Stomach (tissue), 9 donors: ENCODE results near the gene DOCK6. TPM values are rescaled to one million over a fixed set of nuclear protein-coding genes. Genes with fewer than 3 reads are reported as not detected.
A peak's percentile ranks its signal among the peaks of the same experiment; 100 is the strongest.

ENCODE experiments used
- DNase-seq, 2 donors: peaks; one replicate each; pipeline versions ENCODE4 v3.0.0 to v3.0.0-alpha.2; 2013 to 2019
- H3K27ac ChIP-seq, 5 donors: fragments of 200-600 bp in 4 of 5; sonication (generic) in 4 of 5; one replicate each; pipeline ENCODE4 v1.5.1; 2013 to 2019; ENCODE audit warnings: mild to moderate bottlenecking in 1 of 5, moderate library complexity in 1 of 5
- H3K27me3 ChIP-seq, 3 donors: fragments of 200-600 bp; sonication (generic); one replicate each; pipeline ENCODE4 v1.5.1; 2017 to 2019; ENCODE audit warnings: mixed run types in 1 of 3
- H3K36me3 ChIP-seq, 4 donors: fragments of 200-600 bp; sonication (generic); 1 replicate in 3 of 4; 2 replicates in 1 of 4; pipeline ENCODE4 v1.5.1; 2016 to 2019
- H3K4me1 ChIP-seq, 4 donors: fragments of 200-600 bp; sonication (generic); one replicate each; pipeline ENCODE4 v1.5.1; 2016 to 2019
- H3K4me3 ChIP-seq, 4 donors: fragments of 200-600 bp; sonication (generic) in 3 of 4; one replicate each; pipeline ENCODE4 v1.5.1; 2016 to 2019; ENCODE audit warnings: mild to moderate bottlenecking in 1 of 4
- H3K9me3 ChIP-seq, 4 donors: fragments of 200-600 bp; sonication (generic); one replicate each; pipeline ENCODE4 v1.5.1; 2016 to 2019
- EP300 ChIP-seq: sonication (generic); formaldehyde crosslinking; IDR thresholded peaks from one replicate; pipeline ENCODE4 v1.6.1; 2017; ENCODE audit warnings: antibody characterized with exemption
- POLR2A ChIP-seq, 4 donors: fragments of 450-650 bp; IDR thresholded peaks; one replicate each; pipeline ENCODE4 v1.6.1; 2016; ENCODE audit warnings: antibody characterized with exemption in 4 of 4, control low read depth in 2 of 4, mild to moderate bottlenecking in 1 of 4, moderate library complexity in 1 of 4
- POLR2AphosphoS5 ChIP-seq, 3 donors: sonication (generic); formaldehyde crosslinking; IDR thresholded peaks; one replicate each; pipeline ENCODE4 v1.6.1; 2016; ENCODE audit warnings: antibody characterized with exemption in 3 of 3
- WGBS, 5 donors: extraction: QIAGEN DNeasy Blood & Tissue Kit in 3 of 5; methylation state at CpG; one replicate each; pipeline versions ENCODE4 v1.1.5 to v1.1.7; 2013 to 2018; 5-methylcytosine and 5-hydroxymethylcytosine counted together
- intact Hi-C: fragments of 100-400 bp; cut with DNase I; formaldehyde crosslinking; loops from one replicate; pipeline ENCODE4 v1.15.1; 2023; ENCODE audit warnings: low total_unique reads
- polyA plus RNA-seq, 3 donors: library from polyadenylated mRNA; stranded (reverse); fragments of 200-250 nt; gene quantifications; one replicate each; pipeline ENCODE4 v1.2.3, GENCODE V29; 2013
- total RNA-seq, 5 donors: library from RNA; depleted of rRNA; stranded (reverse); fragments of >200 nt; gene quantifications; one replicate each; pipeline versions ENCODE4 v1.1.0 to v1.2.3, GENCODE V29; 2014 to 2016
- TF ChIP-seq, protein P1 (sequence below), 7 experiments: fragments of 450-650 bp in 4 of 7; fragments of 200-600 bp in 3 of 7; sonication (generic) in 3 of 7; IDR thresholded peaks; one replicate each; pipeline ENCODE4 v1.5.1; 2016 to 2019; ENCODE audit warnings: antibody characterized with exemption in 7 of 7, control low read depth in 2 of 7, mild to moderate bottlenecking in 1 of 7
- donor health status: healthy with polysubstance abuse.
- donor health status: Bipolar disorder and iron deficiency.
- donor health status: healthy.

Gene DOCK6
- total and polyA plus RNA-seq, 8 donors = 21.4 to 243 (median 58.9) TPM

DNA sequence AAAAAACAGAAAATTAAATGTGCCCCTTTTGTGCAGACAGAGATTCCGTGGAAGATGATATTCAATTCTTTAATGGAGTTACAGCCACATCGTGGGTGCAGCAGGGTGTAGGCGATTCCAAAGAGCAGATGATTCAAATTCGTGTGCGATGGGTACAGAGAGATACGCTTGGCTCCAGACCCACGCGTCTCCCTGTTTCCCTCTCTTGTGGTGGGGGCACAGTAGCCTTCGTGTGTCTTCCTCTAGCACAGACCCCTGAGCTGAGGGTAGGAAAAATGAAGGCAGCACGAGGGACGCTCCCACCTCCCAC, 38.4 kb upstream of the DOCK6 start:
- Histone ChIP-seq H3K4me1 (peaks cover 0 to 14% (median 0%) of the 10 kb centered on the region in 4 donors), H3K27ac (no peak overlapping the region), H3K9me3 (no peaks in the 10 kb centered on the region), H3K4me3 (no peak overlapping the region), H3K36me3 (no peaks in the 10 kb centered on the region), H3K27me3 (no peaks in the 10 kb centered on the region)
- TF ChIP-seq POLR2A (IDR thresholded peaks at IDR 0.05) = no peak
- TF ChIP-seq EP300 = no peak
- TF ChIP-seq, protein P1, sequence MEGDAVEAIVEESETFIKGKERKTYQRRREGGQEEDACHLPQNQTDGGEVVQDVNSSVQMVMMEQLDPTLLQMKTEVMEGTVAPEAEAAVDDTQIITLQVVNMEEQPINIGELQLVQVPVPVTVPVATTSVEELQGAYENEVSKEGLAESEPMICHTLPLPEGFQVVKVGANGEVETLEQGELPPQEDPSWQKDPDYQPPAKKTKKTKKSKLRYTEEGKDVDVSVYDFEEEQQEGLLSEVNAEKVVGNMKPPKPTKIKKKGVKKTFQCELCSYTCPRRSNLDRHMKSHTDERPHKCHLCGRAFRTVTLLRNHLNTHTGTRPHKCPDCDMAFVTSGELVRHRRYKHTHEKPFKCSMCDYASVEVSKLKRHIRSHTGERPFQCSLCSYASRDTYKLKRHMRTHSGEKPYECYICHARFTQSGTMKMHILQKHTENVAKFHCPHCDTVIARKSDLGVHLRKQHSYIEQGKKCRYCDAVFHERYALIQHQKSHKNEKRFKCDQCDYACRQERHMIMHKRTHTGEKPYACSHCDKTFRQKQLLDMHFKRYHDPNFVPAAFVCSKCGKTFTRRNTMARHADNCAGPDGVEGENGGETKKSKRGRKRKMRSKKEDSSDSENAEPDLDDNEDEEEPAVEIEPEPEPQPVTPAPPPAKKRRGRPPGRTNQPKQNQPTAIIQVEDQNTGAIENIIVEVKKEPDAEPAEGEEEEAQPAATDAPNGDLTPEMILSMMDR (IDR thresholded peaks at IDR 0.05) = no peak
- no peak for TF ChIP-seq POLR2AphosphoS5 (IDR thresholded peaks at IDR 0.05)
- no peak for DNase-seq
- intact Hi-C loops = no loop called here
- WGBS, 5 donors = 87 to 92% (median 90%) methylated on average over 11 of the region's 11 CpGs

DNA sequence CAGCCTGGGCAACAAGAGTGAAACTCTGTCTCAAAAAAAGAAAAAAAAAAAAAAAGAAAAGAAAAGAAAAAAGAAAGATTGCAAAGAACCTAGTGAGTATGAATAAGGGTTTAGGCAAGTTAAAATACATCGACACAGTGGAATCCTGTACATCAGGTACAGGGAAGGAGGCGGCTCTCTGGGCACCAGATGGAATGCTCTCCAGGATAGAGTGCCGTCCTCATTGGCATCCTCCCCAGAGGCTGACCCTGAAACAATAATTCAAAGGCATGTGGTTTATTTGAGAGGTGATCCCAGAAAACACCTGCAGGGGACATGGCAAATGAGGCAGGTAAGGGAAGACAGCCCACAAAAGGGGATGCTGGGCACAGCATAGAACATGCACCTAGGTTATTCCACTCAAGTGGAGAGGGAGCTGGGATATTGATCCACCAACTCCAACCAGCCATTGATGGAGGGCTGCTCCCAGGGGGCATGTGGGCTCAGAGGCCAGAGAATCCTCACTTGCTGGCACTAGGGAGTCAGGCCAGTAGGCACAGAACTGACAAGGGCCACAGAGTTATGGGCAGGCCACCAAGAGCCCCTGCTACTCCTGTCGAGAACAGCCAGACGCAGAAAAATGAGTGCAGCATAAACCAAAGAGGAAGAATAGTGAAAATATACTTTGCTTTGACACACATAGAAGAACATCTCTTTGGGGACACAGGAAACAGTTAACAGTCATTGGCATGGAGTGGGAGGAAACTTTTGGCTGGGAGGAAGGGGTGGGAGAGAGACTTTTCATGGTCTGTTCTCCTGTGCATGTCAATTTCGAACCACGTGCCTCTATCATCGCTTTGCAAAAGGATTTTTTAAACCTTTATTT, 37.9 kb upstream of the DOCK6 start:
- no peaks in the 10 kb centered on the region for H3K27me3 ChIP-seq
- peaks cover 0 to 19% (median 0%) of the 10 kb centered on the region in 4 donors for H3K4me1 ChIP-seq
- H3K4me3 ChIP-seq = no peak overlapping the region
- H3K36me3 ChIP-seq = no peaks in the 10 kb centered on the region
- intact Hi-C loops = loop anchor here (10.0 kb wide), 1 partner anchor 145 kb away; no protein-coding TSS in a partner anchor
- no peak overlapping the region for H3K27ac ChIP-seq
- WGBS, 5 donors = 78 to 88% (median 82%) methylated on average over 8 of the region's 8 CpGs
- no peak for DNase-seq
- H3K9me3 ChIP-seq = no peaks in the 10 kb centered on the region
- TF ChIP-seq, protein P1 (IDR thresholded peaks at IDR 0.05) = no peak
- TF ChIP-seq POLR2AphosphoS5 (IDR thresholded peaks at IDR 0.05) (no peak), EP300 (no peak), POLR2A (IDR thresholded peaks at IDR 0.05) (no peak)

DNA sequence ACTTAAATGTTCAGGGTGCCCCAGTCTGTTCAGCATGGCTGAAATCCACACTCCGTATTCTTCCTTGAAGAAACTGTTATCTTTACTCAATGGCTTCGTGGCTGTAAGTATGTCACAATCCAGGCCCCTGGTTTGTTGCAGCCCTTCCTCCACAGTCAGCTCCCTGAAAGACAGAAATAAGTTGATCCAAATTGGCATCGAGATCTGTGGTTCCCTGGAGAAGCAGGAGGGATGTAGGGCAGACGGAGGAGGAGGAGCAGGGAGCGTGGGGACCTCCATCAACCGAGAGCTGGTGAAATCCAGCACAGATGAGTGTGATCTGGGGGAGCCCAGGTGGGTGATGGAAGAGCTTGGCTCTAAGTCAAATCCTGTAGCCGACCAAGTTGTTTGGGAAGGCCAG, 33.9 kb upstream of the DOCK6 start:
- intact Hi-C loops = loop anchor here (10.0 kb wide), 1 partner anchor 149 kb away; no protein-coding TSS in a partner anchor
- Histone ChIP-seq H3K9me3 (no peaks in the 10 kb centered on the region), H3K4me3 (no peak overlapping the region), H3K27me3 (no peaks in the 10 kb centered on the region), H3K4me1 (peaks cover 0 to 41% (median 10%) of the 10 kb centered on the region in 4 donors), H3K27ac (peak overlapping the region in 3 of 5 donors; percentile 40 to 52 (median 49)), H3K36me3 (no peaks in the 10 kb centered on the region)
- TF ChIP-seq POLR2AphosphoS5 (IDR thresholded peaks at IDR 0.05) = no peak
- TF ChIP-seq, protein P1 (IDR thresholded peaks at IDR 0.05) = no peak
- no peak for TF ChIP-seq POLR2A (IDR thresholded peaks at IDR 0.05)
- no peak for TF ChIP-seq EP300
- DNase-seq = no peak
- 46 to 58% (median 51%) methylated on average over 7 of the region's 7 CpGs for WGBS, 5 donors

DNA sequence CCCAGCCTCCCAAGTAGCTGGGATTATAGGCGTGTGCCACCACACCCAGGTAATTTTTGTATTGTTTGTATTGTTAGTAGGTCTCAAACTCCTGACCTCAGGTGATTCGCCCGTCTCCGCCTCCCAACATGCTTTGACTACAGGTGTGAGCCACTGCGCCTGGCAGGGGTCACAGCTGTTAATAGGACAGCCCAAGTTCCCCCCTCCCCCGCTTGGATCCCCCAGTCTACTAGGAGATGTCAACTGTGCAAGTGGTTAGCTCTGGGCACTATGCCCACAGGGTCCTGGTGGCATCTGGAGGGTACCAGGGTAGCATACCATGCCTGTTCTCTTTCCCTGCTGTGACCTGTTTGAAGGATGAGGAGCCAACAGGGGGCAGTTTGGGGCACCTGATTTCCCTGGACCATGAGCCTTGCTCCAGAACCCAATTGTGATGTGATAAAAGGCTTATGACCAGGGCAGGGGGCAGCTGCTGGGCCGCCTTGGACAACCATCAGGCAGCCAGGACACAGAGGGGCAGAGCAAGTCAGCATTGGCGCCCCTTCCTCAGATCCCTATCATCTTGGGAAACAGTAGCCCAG, 33.4 kb upstream of the DOCK6 start, which contains the start of gene TSPAN16:
TSS of gene TSPAN16 (plus strand) at position 496 of the 581 bp plus-strand sequence. CDS start 138 bp downstream, outside the sequence.
- intact Hi-C loops = loop anchor here (10.0 kb wide), 1 partner anchor 149 kb away; no protein-coding TSS in a partner anchor
- Histone ChIP-seq H3K36me3 (no peaks in the 10 kb centered on the region), H3K4me3 (no peak within 1 kb of the TSS), H3K4me1 (peaks cover 0 to 41% (median 10%) of the 10 kb centered on the region in 4 donors), H3K27me3 (no peaks in the 10 kb centered on the region), H3K27ac (peak within 1 kb of the TSS in 3 of 5 donors; percentile 40 to 52 (median 49)), H3K9me3 (no peaks in the 10 kb centered on the region)
- no peak for DNase-seq
- TF ChIP-seq EP300 = no peak
- TF ChIP-seq POLR2AphosphoS5 (IDR thresholded peaks at IDR 0.05) = no peak
- TF ChIP-seq POLR2A (IDR thresholded peaks at IDR 0.05) = no peak
- TF ChIP-seq, protein P1 (IDR thresholded peaks at IDR 0.05) = no peak
- WGBS, 5 donors = 63 to 86% (median 75%) methylated on average over 6 to 8 of the region's 8 CpGs
